Activated T-cell treated with anti-CD3 and anti-CD28 coated beads for 4 hours (primary cell): ENCODE measurements around the gene IZUMO3.
"Not testable (repeated sequence)": the region's sequence is repeated elsewhere in the genome, so short reads cannot be mapped to it uniquely, and the experiment has no call there.

Experiments
- DNase-seq: peaks from one replicate; pipeline ENCODE4 v3.0.0-alpha.2; 2020

IZUMO3 gene

DNA sequence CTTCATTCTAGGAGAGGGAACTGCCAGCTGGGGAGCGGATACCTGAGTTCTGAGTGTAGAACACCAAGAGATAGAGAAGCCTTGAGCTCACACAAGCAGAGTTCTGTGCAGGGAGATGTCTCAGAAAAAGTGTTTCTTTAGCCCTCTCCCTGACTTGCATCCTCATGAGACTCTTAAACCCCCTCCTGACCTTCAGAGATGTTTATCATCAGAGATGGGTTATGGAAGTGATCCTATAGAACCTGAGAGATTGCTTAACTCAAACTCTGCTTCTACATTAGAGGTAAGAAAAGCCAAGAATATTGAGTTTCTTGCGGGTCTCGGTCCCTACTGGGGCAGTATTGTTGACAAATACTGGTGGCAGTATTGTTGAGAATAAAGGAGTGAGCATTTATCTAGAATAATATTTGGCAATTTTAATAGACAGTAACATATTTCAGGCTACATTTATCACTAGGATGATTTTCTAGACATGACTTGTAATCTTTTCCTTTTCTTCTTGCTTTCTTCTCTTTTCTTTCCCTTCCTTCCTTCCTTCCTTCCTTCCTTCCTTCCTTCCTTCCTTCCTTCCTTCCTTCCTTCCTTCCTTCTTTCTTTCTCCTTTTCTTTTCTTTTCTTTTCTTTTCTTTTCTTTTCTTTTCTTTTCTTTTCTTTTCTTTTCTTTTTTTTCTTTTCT, at the start of gene IZUMO3:
Gene IZUMO3 (minus strand): TSS at position 51 of the 676 bp plus-strand sequence. CDS start 248 bp downstream, outside the sequence.
- no peak for DNase-seq

GRCh38 chr9:24594234-24594850, 48.6 kb upstream of the IZUMO3 start:
- DNase-seq = no peak

DNA sequence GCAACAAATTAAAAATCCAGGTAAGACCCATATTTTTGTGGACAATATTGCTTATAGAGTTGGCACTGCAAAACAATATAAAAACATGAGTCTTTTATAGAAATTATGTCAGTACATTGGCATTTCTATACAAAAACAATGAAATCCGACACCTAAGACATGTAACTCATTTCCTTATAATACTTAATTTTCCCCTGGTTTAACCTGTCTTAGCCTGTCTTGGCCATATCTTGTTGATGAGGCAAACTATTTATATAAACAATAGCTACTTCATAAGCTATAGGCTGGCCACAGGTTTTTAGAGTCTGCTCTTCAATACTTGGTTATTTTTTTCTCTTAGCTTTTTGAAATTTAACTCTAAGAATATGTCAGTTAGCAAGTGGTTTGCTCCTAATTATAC, 44.7 kb upstream of the IZUMO3 start:
- DNase-seq = no peak

DNA sequence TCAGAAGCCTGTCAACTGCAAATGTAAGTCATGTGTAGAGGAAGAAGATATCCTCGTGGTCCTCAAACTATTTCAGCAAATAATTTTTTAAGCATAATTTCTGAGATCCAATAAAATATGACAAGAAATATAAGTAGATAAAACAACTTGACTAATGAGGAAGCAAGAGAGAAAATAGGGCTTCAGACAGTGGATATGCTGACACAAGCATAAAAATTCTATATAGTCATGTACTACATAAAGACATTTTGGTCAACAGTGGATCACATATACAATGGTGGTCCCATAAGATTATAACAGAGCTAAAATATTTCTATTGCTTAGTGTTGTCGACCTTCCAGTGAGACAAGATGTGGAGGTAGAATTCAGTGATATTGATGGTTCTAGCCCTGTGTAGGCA, 42.2 kb upstream of the IZUMO3 start:
- DNase-seq = no peak

DNA sequence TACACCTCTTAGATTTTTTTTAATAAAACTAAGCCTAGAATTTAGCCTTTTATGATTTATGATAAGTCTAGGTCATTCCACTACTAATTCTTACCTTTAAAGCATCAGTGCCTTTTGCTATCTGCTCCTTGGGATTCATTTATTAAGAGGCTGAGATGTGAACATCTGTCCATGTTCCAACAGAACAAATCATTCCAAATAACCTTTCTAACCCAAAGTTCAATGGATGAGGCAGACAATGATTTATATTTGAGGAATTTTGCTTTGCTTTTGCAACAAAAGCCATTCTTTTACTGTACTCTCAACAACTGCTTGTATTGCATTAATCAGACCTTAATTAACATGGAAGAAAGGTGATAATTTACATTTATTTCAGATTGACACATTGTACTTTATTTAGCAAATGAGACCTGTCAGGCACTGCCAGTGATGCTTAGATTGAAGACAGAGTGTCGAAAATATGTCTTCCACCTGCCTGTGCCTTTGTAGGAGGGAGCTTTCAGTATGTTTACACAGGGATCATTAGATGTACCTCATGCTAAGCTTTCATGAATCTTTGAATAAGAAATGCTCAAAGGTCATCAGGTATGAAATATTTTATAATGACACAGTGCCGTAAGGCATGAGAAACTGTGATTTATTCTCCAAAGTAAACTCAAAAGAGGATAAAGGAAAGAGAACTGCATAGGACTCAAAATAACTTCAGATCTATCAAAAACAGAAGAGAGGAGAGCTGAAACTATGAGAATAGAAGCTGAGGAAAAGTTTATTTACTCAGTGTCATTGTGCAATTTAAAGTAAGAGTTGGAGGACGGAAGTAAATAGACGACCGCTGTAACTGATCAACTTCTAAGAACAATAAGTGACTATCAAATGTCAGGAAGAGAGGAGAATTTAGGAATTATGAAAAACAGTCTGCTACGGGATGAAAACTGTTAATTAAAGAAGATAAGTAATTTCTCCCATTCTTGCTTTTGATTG, 36.7 kb upstream of the IZUMO3 start:
- DNase-seq = no peak

- not testable (repeated sequence) for DNase-seq
These were observed 34.3 kb upstream of the IZUMO3 start for GRCh38 chr9:24580005-24580404.

- DNase-seq = no peak
These were observed 26.7 kb upstream of the IZUMO3 start for GRCh38 chr9:24572406-24572805.

- DNase-seq = no peak
These were observed 16.3 kb upstream of the IZUMO3 start for GRCh38 chr9:24561957-24562356.

DNA sequence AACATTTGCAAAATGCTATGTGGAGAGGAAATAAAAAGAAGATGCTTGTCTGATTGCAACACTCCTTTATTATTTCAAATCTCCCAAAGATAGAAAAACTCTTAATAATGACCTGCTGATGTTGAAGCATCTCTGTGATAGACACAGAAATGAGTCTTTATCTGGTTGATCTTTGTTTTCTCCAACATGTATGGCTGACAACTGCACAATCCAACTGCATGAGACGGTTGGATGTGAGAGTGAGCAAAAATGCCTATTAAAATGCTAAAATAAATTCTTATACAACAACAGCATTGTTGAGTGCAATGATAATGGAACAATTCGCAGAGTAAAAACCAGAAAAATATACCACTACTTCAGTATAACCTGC, 7.5 kb upstream of the IZUMO3 start:
- no peak for DNase-seq

DNA sequence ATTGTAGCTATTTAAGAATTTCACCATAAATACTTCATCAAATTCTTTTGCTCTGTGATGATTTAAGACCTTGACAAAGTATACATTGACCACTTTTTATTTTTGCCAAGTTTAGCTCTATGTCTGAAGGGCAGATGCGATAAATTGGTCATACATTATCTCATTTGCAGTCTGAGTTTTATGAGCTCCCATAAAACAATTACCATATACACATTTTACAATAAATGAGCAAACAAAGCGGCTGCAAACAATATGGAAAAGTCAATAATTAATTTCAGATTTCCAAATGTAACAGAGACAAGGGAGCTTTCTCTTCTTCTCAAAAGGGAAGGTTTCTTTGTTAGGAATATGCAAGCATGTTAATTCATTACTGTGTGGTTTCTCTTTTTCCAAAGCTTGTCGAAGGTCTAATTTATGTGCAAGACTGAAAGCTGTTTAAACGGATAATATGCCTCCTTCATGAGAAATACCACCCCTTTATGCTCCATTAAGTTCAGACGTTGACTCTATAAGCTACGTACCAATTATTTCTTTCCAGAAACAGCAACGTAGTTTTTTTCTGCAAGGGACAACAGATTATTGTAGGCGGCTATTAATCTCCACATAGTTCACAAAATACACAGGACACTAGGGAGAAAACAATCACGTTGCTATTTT, 7.0 kb upstream of the IZUMO3 start:
- DNase-seq = no peak

DNA sequence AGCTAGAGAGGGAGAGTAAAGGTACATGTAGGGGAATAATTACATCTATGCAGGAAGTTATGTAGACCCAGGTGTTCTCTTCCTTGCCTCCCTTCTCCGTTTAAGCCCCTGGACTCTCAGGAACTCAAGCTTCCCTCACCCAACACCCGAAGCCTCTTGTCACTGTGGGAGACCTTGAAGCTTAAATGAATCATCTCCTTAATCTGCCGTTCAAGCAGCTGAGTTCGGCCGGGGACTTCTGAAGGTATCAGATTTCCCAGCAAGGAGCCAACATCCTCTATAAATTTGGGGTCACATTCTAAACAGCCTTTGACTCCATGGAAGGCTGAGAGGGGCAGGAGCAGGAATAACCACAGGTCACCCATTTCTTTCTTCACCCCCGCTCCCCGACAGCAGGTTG, 412 bp downstream of the IZUMO3 start:
- DNase-seq = no peak

DNA sequence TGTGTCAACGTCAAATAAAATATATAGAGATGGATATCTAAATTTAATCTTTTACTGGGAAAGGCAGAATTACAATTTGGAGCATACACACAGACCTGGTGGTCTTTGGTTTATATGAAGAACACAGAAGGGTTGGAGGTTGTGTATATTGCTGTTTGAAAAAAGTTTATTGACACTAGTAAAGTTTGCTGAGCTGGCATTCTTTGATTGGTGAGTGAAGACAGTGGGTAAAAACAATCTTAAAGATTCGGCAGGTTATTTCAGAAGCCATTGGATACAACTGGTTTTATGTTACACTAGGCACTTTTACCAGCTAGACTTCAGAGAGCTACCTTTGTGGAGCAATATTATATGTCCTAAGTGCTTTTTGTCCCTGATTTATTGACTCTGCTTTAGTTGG, 27.2 kb downstream of the IZUMO3 start:
- DNase-seq = no peak

DNA sequence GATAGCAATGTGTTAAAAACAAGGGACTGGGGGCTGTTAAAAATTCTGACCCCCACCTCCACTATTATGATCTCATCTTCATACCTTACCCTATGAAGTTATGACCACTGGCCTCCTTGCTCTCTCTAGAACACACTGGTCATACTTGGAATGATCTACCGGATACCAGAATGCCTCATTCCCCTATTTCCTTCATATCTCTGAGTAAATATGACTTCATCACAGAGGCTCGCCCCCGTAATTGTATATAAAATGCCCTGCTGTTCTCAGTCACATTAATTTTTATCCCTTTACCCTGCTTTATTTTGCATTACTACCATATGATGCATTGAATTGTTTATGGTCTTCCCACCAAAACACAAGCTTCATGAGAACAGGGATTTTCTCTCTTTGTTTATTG, 29.2 kb downstream of the IZUMO3 start:
- no peak for DNase-seq

DNA sequence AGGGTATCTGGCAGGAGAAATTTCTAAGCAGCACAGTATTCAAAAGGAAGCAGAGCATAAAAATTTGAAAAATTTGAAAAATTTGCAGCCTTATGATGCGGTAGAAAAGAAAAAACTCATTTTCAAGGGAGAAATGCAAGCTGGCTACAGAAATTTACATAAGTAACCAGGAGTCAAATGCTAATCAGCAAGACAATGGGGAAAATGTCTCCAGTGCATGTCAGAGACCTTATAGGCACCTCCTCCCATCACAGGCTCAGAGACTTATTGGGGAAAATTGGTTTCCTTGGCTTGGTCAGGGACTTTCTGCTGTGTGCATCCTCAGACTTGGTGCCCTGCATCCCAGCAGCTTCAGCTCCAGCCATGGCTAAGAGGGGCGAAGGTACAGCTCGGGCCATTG, 35.8 kb downstream of the IZUMO3 start:
- no peak for DNase-seq

- no peak for DNase-seq
These were observed 41.2 kb downstream of the IZUMO3 start for GRCh38 chr9:24504521-24504920.

- DNase-seq = no peak
These were observed 43.3 kb downstream of the IZUMO3 start for GRCh38 chr9:24502206-24502937.

GRCh38 chr9:24500761-24501160, 44.9 kb downstream of the IZUMO3 start:
- DNase-seq = no peak

DNA sequence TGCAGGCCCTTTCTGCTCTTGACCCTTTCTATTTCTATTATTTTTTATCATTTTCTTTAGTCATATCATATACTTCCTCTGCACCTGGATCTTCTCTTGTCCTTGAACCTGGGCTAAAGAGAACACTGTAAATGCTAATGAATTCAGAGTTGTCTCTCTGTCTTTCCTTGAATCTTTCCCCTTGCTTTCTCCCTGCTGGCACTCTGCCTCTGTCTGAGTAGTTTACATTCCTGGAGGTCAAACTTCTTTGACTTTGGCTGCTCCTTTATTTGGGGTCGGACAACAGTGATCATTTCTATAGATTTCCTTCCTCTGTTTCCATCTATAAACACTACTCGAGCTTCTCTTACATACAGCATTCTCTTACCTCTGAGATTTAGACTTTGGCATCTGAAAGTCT, 47.1 kb downstream of the IZUMO3 start:
- DNase-seq = no peak

GRCh38 chr9:24497671-24498070, 48.0 kb downstream of the IZUMO3 start:
- DNase-seq = no peak
